HepG2 (cell line): Measurements from ENCODE around the gene CARD19. TPM values are rescaled to one million over a fixed set of nuclear protein-coding genes. Genes with fewer than 3 reads are reported as not detected.

Experiments used
- CHD2 ChIP-seq: IDR thresholded peaks from 2 replicates; pipeline ENCODE4 v1.6.1; 2011; ENCODE audit warnings: low read depth, low read length, improper control_type of control experiment
- FOXP1 ChIP-seq, 2 experiments: fragments of 450-650 bp in 1 of 2; IDR thresholded peaks; 2 replicates each; pipeline ENCODE4 v1.6.1; 2017 to 2018; ENCODE audit warnings: antibody characterized with exemption in 1 of 2
- HDAC2 ChIP-seq: sonication (generic); formaldehyde crosslinking; IDR thresholded peaks from 2 replicates; pipeline ENCODE4 v1.4.0; 2020; ENCODE audit warnings: missing genetic modification reagents
- ISL2 ChIP-seq: sonication (generic); formaldehyde crosslinking; IDR thresholded peaks from 2 replicates; pipeline ENCODE4 v1.5.0; 2020; ENCODE audit warnings: missing genetic modification reagents
- PTBP1 ChIP-seq: fragments of 200-400 bp; formaldehyde crosslinking; IDR thresholded peaks from 2 replicates; pipeline ENCODE4 v1.6.1; 2018; ENCODE audit warnings: low read length, low read depth; ENCODE audit not compliant: poor library complexity, severe bottlenecking
- RARA ChIP-seq: IDR thresholded peaks from 2 replicates; pipeline ENCODE4 v1.6.1; 2016; ENCODE audit warnings: missing genetic modification reagents, missing compliant biosample characterization
- RFXANK ChIP-seq: IDR thresholded peaks from 2 replicates; pipeline ENCODE4 v1.6.1; 2016
- SP140L ChIP-seq: sonication (generic); formaldehyde crosslinking; IDR thresholded peaks from 2 replicates; pipeline ENCODE4 v1.4.0; 2020; ENCODE audit warnings: missing genetic modification reagents, borderline replicate concordance
- ZBTB7B ChIP-seq: sonication (generic); formaldehyde crosslinking; IDR thresholded peaks from 2 replicates; pipeline ENCODE4 v1.4.0; 2020; ENCODE audit warnings: missing genetic modification reagents
- ZFP90 ChIP-seq: sonication (generic); formaldehyde crosslinking; IDR thresholded peaks from 2 replicates; pipeline ENCODE4 v1.8.0; 2022; ENCODE audit warnings: missing genetic modification reagents, mild to moderate bottlenecking, inconsistent platforms, borderline replicate concordance
- ZNF10 ChIP-seq: sonication (generic); formaldehyde crosslinking; IDR thresholded peaks from 2 replicates; pipeline ENCODE4 v1.4.0; 2020; ENCODE audit warnings: mild to moderate bottlenecking, low read depth, missing genetic modification reagents, borderline replicate concordance
- ZNF121 ChIP-seq: sonication (generic); formaldehyde crosslinking; IDR thresholded peaks from 2 replicates; pipeline ENCODE4 v1.5.0; 2020; ENCODE audit warnings: mild to moderate bottlenecking, missing genetic modification reagents
- ZNF572 ChIP-seq: sonication (generic); formaldehyde crosslinking; IDR thresholded peaks from 2 replicates; pipeline ENCODE4 v1.5.1; 2020; ENCODE audit warnings: mild to moderate bottlenecking, missing genetic modification reagents
- ZSCAN9 ChIP-seq: IDR thresholded peaks from 2 replicates; pipeline ENCODE4 v1.6.1; 2016; ENCODE audit warnings: borderline replicate concordance
- polyA plus RNA-seq, 8 experiments: library from polyadenylated mRNA; depleted of rRNA in 3 of 8; stranded (reverse) in 7 of 8; unstranded in 1 of 8; fragments of >200 nt; fragmentation: Illumina TruSeq in 4 of 8; extraction: Trizol in 4 of 8; gene quantifications; 2 replicates each; pipeline versions ENCODE4 v1.2.1 to v1.2.3, GENCODE V29; 2011 to 2016; ENCODE audit warnings: low read depth in 4 of 8, missing spikeins in 1 of 8, mixed read lengths in 1 of 8; ENCODE audit not compliant: insufficient read depth in 1 of 8
- total RNA-seq, 5 experiments: library from RNA; depleted of rRNA; stranded (reverse); fragments of >200 nt; fragmentation: Illumina TruSeq; extraction: Trizol; gene quantifications; 2 replicates each; pipeline ENCODE4 v1.2.3, GENCODE V29; 2016; ENCODE audit warnings: low read depth in 1 of 5
- TF ChIP-seq, protein P1 (sequence below): sonication (generic); formaldehyde crosslinking; IDR thresholded peaks from 2 replicates; pipeline ENCODE4 v1.5.0; 2020; ENCODE audit warnings: missing genetic modification reagents
- TF ChIP-seq, protein P2 (sequence below): sonication (generic); formaldehyde crosslinking; IDR thresholded peaks from 2 replicates; pipeline ENCODE4 v1.9.0; 2022; ENCODE audit warnings: missing genetic modification reagents, mild to moderate bottlenecking, borderline replicate concordance
- TF ChIP-seq, protein P3 (sequence below): sonication (generic); formaldehyde crosslinking; IDR thresholded peaks from 2 replicates; pipeline ENCODE4 v1.9.0; 2021; ENCODE audit warnings: missing genetic modification reagents, mild to moderate bottlenecking, borderline replicate concordance
- TF ChIP-seq, protein P4 (sequence below): sonication (generic); formaldehyde crosslinking; IDR thresholded peaks from 2 replicates; pipeline ENCODE4 v1.4.0; 2020; ENCODE audit warnings: missing genetic modification reagents
- TF ChIP-seq, protein P5 (sequence below): sonication (generic); formaldehyde crosslinking; IDR thresholded peaks from 2 replicates; pipeline ENCODE4 v1.4.0; 2020; ENCODE audit warnings: low read depth, mild to moderate bottlenecking, missing genetic modification reagents

The CARD19 gene
- total and polyA plus RNA-seq, 2 of the 13 experiments (the other 11 are each of a cell fraction or from before 2014, with no cell fraction given): 18.4 to 47.2 TPM

DNA sequence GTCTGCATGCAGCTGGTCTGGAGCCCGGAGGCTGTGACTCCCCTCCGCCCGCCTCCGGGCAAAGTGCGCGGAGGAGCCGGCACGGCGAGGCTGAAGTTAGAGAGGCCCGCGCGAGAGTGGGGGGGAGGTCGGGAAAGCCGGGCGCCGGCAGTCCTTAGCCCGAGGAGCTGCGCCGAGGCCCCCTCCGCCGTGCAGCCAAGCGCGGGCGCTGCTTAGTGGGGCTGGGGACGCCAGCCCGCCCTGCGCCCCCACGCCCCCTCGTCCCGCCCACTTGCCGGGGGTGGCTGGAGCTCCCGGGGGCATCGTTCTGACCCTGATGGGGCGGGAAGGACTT, 37.6 kb downstream of the CARD19 start (continued):
- TF ChIP-seq ZFP90 (CRISPR knock-in tag): no peak
- TF ChIP-seq ZNF10: no peak
- TF ChIP-seq, protein P1, sequence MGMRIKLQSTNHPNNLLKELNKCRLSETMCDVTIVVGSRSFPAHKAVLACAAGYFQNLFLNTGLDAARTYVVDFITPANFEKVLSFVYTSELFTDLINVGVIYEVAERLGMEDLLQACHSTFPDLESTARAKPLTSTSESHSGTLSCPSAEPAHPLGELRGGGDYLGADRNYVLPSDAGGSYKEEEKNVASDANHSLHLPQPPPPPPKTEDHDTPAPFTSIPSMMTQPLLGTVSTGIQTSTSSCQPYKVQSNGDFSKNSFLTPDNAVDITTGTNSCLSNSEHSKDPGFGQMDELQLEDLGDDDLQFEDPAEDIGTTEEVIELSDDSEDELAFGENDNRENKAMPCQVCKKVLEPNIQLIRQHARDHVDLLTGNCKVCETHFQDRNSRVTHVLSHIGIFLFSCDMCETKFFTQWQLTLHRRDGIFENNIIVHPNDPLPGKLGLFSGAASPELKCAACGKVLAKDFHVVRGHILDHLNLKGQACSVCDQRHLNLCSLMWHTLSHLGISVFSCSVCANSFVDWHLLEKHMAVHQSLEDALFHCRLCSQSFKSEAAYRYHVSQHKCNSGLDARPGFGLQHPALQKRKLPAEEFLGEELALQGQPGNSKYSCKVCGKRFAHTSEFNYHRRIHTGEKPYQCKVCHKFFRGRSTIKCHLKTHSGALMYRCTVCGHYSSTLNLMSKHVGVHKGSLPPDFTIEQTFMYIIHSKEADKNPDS (CRISPR knock-in tag): 0 out of 2 replicates have a peak, but pooled peaks have one; percentile 24
- 0 out of 2 replicates have a peak, but pooled peaks have one; percentile 36 for TF ChIP-seq RFXANK
- TF ChIP-seq, protein P2, sequence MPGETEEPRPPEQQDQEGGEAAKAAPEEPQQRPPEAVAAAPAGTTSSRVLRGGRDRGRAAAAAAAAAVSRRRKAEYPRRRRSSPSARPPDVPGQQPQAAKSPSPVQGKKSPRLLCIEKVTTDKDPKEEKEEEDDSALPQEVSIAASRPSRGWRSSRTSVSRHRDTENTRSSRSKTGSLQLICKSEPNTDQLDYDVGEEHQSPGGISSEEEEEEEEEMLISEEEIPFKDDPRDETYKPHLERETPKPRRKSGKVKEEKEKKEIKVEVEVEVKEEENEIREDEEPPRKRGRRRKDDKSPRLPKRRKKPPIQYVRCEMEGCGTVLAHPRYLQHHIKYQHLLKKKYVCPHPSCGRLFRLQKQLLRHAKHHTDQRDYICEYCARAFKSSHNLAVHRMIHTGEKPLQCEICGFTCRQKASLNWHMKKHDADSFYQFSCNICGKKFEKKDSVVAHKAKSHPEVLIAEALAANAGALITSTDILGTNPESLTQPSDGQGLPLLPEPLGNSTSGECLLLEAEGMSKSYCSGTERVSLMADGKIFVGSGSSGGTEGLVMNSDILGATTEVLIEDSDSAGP (CRISPR knock-in tag): peak; percentile 70
- TF ChIP-seq RARA (CRISPR knock-in tag): no peak; the same call in 1 of the 2 replicates
- 0 out of 2 replicates have a peak, but pooled peaks have one; percentile 3 for TF ChIP-seq ZNF121 (CRISPR knock-in tag)
- peak; percentile 63 for TF ChIP-seq ZBTB7B
- TF ChIP-seq ZSCAN9: 0 out of 2 replicates have a peak, but pooled peaks have one; percentile 22
- TF ChIP-seq, protein P3, sequence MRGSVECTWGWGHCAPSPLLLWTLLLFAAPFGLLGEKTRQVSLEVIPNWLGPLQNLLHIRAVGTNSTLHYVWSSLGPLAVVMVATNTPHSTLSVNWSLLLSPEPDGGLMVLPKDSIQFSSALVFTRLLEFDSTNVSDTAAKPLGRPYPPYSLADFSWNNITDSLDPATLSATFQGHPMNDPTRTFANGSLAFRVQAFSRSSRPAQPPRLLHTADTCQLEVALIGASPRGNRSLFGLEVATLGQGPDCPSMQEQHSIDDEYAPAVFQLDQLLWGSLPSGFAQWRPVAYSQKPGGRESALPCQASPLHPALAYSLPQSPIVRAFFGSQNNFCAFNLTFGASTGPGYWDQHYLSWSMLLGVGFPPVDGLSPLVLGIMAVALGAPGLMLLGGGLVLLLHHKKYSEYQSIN: no peak
- no peak for TF ChIP-seq FOXP1 (IDR thresholded peaks at IDR 0.05)
- TF ChIP-seq FOXP1 (CRISPR knock-in tag; IDR thresholded peaks at IDR 0.05): no peak
- peak; percentile 40; the same call in 1 of the 2 replicates for TF ChIP-seq HDAC2 (CRISPR knock-in tag)
- TF ChIP-seq SP140L: 0 out of 2 replicates have a peak, but pooled peaks have one; percentile 83
- TF ChIP-seq, protein P4, sequence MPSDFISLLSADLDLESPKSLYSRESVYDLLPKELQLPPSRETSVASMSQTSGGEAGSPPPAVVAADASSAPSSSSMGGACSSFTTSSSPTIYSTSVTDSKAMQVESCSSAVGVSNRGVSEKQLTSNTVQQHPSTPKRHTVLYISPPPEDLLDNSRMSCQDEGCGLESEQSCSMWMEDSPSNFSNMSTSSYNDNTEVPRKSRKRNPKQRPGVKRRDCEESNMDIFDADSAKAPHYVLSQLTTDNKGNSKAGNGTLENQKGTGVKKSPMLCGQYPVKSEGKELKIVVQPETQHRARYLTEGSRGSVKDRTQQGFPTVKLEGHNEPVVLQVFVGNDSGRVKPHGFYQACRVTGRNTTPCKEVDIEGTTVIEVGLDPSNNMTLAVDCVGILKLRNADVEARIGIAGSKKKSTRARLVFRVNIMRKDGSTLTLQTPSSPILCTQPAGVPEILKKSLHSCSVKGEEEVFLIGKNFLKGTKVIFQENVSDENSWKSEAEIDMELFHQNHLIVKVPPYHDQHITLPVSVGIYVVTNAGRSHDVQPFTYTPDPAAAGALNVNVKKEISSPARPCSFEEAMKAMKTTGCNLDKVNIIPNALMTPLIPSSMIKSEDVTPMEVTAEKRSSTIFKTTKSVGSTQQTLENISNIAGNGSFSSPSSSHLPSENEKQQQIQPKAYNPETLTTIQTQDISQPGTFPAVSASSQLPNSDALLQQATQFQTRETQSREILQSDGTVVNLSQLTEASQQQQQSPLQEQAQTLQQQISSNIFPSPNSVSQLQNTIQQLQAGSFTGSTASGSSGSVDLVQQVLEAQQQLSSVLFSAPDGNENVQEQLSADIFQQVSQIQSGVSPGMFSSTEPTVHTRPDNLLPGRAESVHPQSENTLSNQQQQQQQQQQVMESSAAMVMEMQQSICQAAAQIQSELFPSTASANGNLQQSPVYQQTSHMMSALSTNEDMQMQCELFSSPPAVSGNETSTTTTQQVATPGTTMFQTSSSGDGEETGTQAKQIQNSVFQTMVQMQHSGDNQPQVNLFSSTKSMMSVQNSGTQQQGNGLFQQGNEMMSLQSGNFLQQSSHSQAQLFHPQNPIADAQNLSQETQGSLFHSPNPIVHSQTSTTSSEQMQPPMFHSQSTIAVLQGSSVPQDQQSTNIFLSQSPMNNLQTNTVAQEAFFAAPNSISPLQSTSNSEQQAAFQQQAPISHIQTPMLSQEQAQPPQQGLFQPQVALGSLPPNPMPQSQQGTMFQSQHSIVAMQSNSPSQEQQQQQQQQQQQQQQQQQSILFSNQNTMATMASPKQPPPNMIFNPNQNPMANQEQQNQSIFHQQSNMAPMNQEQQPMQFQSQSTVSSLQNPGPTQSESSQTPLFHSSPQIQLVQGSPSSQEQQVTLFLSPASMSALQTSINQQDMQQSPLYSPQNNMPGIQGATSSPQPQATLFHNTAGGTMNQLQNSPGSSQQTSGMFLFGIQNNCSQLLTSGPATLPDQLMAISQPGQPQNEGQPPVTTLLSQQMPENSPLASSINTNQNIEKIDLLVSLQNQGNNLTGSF (CRISPR knock-in tag): no peak
- TF ChIP-seq ISL2: peak; percentile 13; the same call in 1 of the 2 replicates
- peak; percentile 51 for TF ChIP-seq PTBP1
- no peak for TF ChIP-seq ZNF572 (CRISPR knock-in tag)
- TF ChIP-seq CHD2: peak; percentile 72
- TF ChIP-seq, protein P5, sequence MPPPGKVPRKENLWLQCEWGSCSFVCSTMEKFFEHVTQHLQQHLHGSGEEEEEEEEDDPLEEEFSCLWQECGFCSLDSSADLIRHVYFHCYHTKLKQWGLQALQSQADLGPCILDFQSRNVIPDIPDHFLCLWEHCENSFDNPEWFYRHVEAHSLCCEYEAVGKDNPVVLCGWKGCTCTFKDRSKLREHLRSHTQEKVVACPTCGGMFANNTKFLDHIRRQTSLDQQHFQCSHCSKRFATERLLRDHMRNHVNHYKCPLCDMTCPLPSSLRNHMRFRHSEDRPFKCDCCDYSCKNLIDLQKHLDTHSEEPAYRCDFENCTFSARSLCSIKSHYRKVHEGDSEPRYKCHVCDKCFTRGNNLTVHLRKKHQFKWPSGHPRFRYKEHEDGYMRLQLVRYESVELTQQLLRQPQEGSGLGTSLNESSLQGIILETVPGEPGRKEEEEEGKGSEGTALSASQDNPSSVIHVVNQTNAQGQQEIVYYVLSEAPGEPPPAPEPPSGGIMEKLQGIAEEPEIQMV (CRISPR knock-in tag): no peak
